Activated T-helper 17 cell treated with anti-CD3 and anti-CD28 coated beads, Interleukin-2, amount 50 U/mL, for 72 hours (primary cell): ENCODE measurements around the gene IGFBP2. TPM values are rescaled to one million over a fixed set of nuclear protein-coding genes. Genes with fewer than 3 reads are reported as not detected.

Experiments
- ATAC-seq: fragments of 150-1000 bp; cut with Tn5 transposase; replicated peaks from 2 replicates; pipeline ENCODE4 v1.10.0; 2021; ENCODE audit warnings: mild to moderate bottlenecking, moderate library complexity
- H3K27ac Mint-ChIP-seq: one replicate; pipeline ENCODE4 v1.8.0; 2022; ENCODE audit warnings: mixed read lengths
- H3K27me3 Mint-ChIP-seq: one replicate; pipeline ENCODE4 v1.8.0; 2022; ENCODE audit warnings: mixed read lengths
- H3K36me3 Mint-ChIP-seq: one replicate; pipeline ENCODE4 v1.8.0; 2022; ENCODE audit warnings: low read depth, mild to moderate bottlenecking, mixed read lengths
- H3K4me1 Mint-ChIP-seq: one replicate; pipeline ENCODE4 v1.8.0; 2022; ENCODE audit warnings: mixed read lengths
- H3K4me3 Mint-ChIP-seq: one replicate; pipeline ENCODE4 v1.8.0; 2022; ENCODE audit warnings: mild to moderate bottlenecking, mixed read lengths
- H3K9me3 Mint-ChIP-seq: one replicate; pipeline ENCODE4 v1.8.0; 2022; ENCODE audit warnings: mixed read lengths
- total RNA-seq, 2 donors: library from RNA; stranded (reverse); gene quantifications; one replicate each; pipeline ENCODE4 v1.2.3, GENCODE V29; 2022

The IGFBP2 gene
- total RNA-seq, 2 donors from 2014 or later: 0.32 TPM; not detected in 1

DNA sequence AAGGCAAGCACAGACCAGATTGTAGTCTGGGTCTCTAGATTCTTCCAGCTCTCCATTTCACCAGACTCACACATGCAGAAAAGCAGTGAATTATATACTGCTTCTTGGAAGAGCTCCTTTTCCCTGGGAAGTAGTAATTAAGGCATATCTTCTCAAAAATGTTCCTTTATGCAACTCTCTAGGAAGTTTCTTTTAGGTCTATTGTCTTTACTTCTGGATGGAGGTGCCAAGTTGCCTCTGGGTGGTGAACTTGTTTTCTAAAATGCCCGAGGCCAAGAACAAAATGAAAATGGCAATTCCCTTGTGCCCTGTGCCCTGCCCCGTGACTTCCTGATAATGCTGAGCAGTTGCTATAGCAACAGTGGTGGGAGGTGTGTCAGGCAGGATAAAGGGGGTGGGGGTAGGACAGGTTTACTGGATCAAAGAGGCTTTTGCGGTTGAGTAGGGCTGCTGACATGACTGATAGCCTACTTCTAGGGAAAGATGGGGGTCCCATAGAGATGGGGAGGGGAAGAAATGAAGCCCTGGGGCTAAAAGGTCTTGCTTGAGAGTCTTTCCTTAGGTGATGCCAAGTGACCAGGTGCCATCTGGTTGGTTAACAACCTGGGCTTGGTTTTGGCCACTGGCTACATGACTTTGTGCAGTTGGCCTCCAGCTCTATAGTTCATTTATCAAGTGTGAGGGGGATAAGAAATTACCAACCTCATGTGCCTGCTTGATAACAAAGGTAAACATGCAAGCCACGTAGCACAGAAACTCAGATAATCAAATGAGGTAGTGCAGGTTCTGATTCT, 11.8 kb downstream of the IGFBP2 start:
- no peak overlapping the region for H3K27ac Mint-ChIP-seq
- no peak overlapping the region for H3K4me3 Mint-ChIP-seq
- H3K27me3 Mint-ChIP-seq: peaks cover 4% of the 10 kb centered on the region
- ATAC-seq: no peak
- H3K36me3 Mint-ChIP-seq: no peaks in the 10 kb centered on the region
- no peaks in the 10 kb centered on the region for H3K4me1 Mint-ChIP-seq
- H3K9me3 Mint-ChIP-seq: no peaks in the 10 kb centered on the region

GRCh38 chr2:216645636-216645950, 12.4 kb downstream of the IGFBP2 start:
- no peak for ATAC-seq
- Mint-ChIP-seq H3K27ac (no peak overlapping the region), H3K27me3 (peaks cover 6% of the 10 kb centered on the region), H3K9me3 (no peaks in the 10 kb centered on the region), H3K36me3 (no peaks in the 10 kb centered on the region), H3K4me1 (no peaks in the 10 kb centered on the region), H3K4me3 (no peak overlapping the region)

- ATAC-seq: no peak
- Mint-ChIP-seq H3K4me3 (no peak overlapping the region), H3K36me3 (no peaks in the 10 kb centered on the region), H3K4me1 (no peaks in the 10 kb centered on the region), H3K27ac (no peak overlapping the region), H3K9me3 (no peaks in the 10 kb centered on the region), H3K27me3 (peaks cover 7% of the 10 kb centered on the region)
Observed at GRCh38 chr2:216646116-216646515, 12.9 kb downstream of the IGFBP2 start.

DNA sequence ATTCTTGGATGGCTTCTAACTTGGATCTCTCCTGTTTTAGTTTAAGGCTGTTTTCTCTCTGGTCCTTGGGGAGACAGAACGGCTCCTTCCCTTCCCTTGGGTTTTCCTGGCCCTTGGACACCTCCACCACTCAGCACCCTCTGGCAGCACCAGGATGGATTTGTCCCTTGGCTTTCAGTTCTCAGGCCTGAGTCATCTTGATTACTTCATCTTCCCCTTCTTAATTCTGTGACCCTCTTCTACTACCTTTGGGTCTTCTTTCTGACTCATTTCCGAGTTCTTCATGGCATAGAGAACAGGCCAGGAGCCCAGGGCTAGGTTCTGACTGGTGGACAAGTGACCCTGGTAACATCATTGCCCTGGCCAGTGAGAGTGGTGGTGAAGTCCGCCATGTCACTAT, 14.9 kb downstream of the IGFBP2 start:
- no peak overlapping the region for H3K4me3 Mint-ChIP-seq
- ATAC-seq: no peak
- peaks cover 9% of the 10 kb centered on the region for H3K27me3 Mint-ChIP-seq
- no peaks in the 10 kb centered on the region for H3K9me3 Mint-ChIP-seq
- no peak overlapping the region for H3K27ac Mint-ChIP-seq
- H3K36me3 Mint-ChIP-seq: no peaks in the 10 kb centered on the region
- no peaks in the 10 kb centered on the region for H3K4me1 Mint-ChIP-seq

DNA sequence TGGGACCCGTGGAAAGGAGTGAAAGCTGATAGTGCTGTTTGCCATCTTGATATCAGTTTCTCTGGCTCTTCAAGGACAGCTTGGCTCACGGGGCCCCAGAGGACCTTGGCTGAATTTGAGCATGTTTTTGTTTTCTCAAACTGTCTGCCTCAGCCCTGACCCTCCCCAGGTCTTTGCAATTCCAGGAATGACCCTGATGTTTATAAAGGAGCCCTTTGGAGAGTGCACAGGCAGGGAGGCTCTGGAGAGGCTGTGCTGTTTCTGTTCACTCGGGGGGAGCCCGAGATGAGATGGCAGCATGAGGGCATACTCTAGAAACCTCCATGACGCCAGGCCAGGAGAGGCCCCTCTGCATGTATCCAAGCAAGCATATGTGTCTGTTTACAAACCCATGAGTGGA, 16.4 kb downstream of the IGFBP2 start:
- no peak overlapping the region for H3K27ac Mint-ChIP-seq
- no peaks in the 10 kb centered on the region for H3K36me3 Mint-ChIP-seq
- peaks cover 9% of the 10 kb centered on the region for H3K27me3 Mint-ChIP-seq
- no peaks in the 10 kb centered on the region for H3K4me1 Mint-ChIP-seq
- ATAC-seq: no peak
- no peaks in the 10 kb centered on the region for H3K9me3 Mint-ChIP-seq
- H3K4me3 Mint-ChIP-seq: no peak overlapping the region

DNA sequence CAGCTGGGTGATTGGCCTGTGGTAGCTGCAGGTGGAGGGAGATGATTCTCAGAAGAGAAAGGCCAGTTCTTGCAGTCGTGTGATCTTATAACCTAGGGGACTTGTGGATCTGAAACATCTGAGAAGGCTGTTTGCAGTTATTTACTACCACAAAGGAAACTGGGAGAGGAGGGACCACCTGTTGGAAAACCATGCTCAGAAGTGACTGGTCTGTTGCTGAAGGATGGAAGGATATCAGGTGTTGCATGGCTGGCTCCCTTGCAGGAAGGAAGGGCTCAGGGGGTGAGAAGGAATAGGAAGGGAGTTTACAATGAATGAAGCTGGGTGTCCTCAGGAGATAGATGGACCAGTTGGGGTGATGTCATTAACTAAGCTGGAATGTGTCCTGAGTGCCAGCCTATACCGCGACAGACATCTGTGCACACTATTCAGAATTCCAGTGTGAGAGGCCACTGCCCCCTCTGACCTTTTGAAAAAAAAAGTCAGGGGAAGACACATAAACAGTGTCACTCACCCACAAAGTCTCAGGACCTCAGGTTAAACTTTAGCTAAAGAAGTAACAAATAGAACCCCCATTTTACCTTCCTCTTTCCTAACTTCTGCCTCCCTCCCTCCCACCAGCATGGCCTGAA, 17.5 kb downstream of the IGFBP2 start:
- Mint-ChIP-seq H3K27me3 (peaks cover 9% of the 10 kb centered on the region), H3K4me1 (no peaks in the 10 kb centered on the region), H3K4me3 (no peak overlapping the region), H3K9me3 (no peaks in the 10 kb centered on the region), H3K27ac (no peak overlapping the region), H3K36me3 (no peaks in the 10 kb centered on the region)
- no peak for ATAC-seq

GRCh38 chr2:216651351-216651881, 18.2 kb downstream of the IGFBP2 start:
- Mint-ChIP-seq H3K36me3 (no peaks in the 10 kb centered on the region), H3K4me3 (no peak overlapping the region), H3K9me3 (no peaks in the 10 kb centered on the region), H3K27ac (no peak overlapping the region), H3K27me3 (peaks cover 9% of the 10 kb centered on the region), H3K4me1 (no peaks in the 10 kb centered on the region)
- ATAC-seq: no peak

- Mint-ChIP-seq H3K4me1 (no peaks in the 10 kb centered on the region), H3K27me3 (peaks cover 9% of the 10 kb centered on the region), H3K9me3 (no peaks in the 10 kb centered on the region), H3K4me3 (no peak overlapping the region), H3K27ac (no peak overlapping the region), H3K36me3 (no peaks in the 10 kb centered on the region)
- no peak for ATAC-seq
Observed at GRCh38 chr2:216652566-216652965, 19.3 kb downstream of the IGFBP2 start.

- Mint-ChIP-seq H3K9me3 (no peaks in the 10 kb centered on the region), H3K36me3 (no peaks in the 10 kb centered on the region), H3K27me3 (peaks cover 14% of the 10 kb centered on the region), H3K27ac (no peak overlapping the region), H3K4me1 (no peaks in the 10 kb centered on the region), H3K4me3 (no peak overlapping the region)
- ATAC-seq: no peak
Observed at GRCh38 chr2:216653093-216653799, 20.0 kb downstream of the IGFBP2 start.

DNA sequence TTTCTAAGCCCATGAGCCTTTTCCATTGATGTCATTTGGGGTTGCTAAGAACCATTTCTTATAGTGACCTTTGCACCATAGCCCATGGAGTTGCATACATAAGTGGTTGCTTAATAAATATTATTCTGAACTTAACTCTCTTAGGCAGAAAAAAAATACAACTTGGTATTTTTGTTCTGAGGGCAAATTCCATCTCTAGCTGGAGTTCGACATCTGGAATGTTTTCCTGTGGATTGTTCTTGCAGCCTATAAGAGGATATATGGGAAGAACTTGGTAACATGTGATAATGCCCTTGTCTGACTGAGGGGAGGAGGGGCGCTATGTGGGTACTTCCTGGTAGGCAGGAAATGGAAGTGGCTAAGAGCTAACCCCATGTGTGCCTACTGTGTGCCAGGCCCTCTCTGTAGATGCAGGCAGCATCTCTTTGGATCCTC, 20.7 kb downstream of the IGFBP2 start:
- ATAC-seq: no peak
- Mint-ChIP-seq H3K9me3 (no peaks in the 10 kb centered on the region), H3K27ac (no peak overlapping the region), H3K27me3 (peaks cover 14% of the 10 kb centered on the region), H3K4me3 (no peak overlapping the region), H3K4me1 (no peaks in the 10 kb centered on the region), H3K36me3 (no peaks in the 10 kb centered on the region)

GRCh38 chr2:216654528-216655052, 21.4 kb downstream of the IGFBP2 start:
- Mint-ChIP-seq H3K27ac (no peak overlapping the region), H3K4me1 (no peaks in the 10 kb centered on the region), H3K9me3 (no peaks in the 10 kb centered on the region), H3K36me3 (no peaks in the 10 kb centered on the region), H3K4me3 (no peak overlapping the region), H3K27me3 (peaks cover 14% of the 10 kb centered on the region)
- ATAC-seq: no peak

GRCh38 chr2:216657086-216657855, 24.1 kb downstream of the IGFBP2 start:
- peaks cover 10% of the 10 kb centered on the region for H3K27me3 Mint-ChIP-seq
- H3K4me3 Mint-ChIP-seq: no peak overlapping the region
- H3K4me1 Mint-ChIP-seq: no peaks in the 10 kb centered on the region
- H3K27ac Mint-ChIP-seq: no peak overlapping the region
- no peak for ATAC-seq
- H3K36me3 Mint-ChIP-seq: no peaks in the 10 kb centered on the region
- H3K9me3 Mint-ChIP-seq: no peaks in the 10 kb centered on the region

GRCh38 chr2:216657980-216658379, 24.8 kb downstream of the IGFBP2 start:
- Mint-ChIP-seq H3K9me3 (no peaks in the 10 kb centered on the region), H3K4me3 (no peak overlapping the region), H3K4me1 (no peaks in the 10 kb centered on the region), H3K27me3 (peaks cover 5% of the 10 kb centered on the region), H3K36me3 (no peaks in the 10 kb centered on the region), H3K27ac (no peak overlapping the region)
- ATAC-seq: no peak

- H3K4me3 Mint-ChIP-seq: no peak overlapping the region
- no peak for ATAC-seq
- H3K4me1 Mint-ChIP-seq: no peaks in the 10 kb centered on the region
- no peaks in the 10 kb centered on the region for H3K9me3 Mint-ChIP-seq
- no peaks in the 10 kb centered on the region for H3K36me3 Mint-ChIP-seq
- peaks cover 5% of the 10 kb centered on the region for H3K27me3 Mint-ChIP-seq
- no peak overlapping the region for H3K27ac Mint-ChIP-seq
Observed at GRCh38 chr2:216658757-216659156, 25.5 kb downstream of the IGFBP2 start.
